HG03280 (cell line): ENCODE results near the gene RCC2.
"Not testable (repeated sequence)": the region's sequence is repeated elsewhere in the genome, so short reads cannot be mapped to it uniquely, and the experiment has no call there.

ENCODE experiments used
- ATAC-seq: cut with Tn5 transposase; IDR thresholded peaks from one replicate; pipeline ENCODE4 v1.9.1; 2021; ENCODE audit warnings: mild to moderate bottlenecking, moderate library complexity; ENCODE audit not compliant: unreplicated experiment

Gene RCC2

DNA sequence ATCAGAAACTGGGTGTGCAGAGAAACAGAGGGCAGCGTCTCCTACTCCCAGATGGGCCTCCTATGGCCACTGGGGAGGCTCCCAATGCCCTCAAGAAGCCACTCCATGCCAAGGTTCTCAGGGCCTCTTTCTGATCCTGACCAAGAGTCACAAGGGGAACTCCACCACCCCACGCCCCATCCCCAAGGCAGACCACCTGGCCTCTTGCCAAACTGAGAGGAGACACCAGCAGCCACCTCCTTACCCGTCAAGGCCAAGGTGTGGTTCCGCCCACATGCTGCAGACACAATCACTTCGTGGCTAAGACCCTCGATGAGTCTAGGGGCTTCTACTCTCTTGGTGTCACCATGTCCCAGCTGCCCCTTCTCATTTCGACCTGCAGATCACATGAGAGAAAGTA, 17.0 kb downstream of the RCC2 start:
- no peak for ATAC-seq

DNA sequence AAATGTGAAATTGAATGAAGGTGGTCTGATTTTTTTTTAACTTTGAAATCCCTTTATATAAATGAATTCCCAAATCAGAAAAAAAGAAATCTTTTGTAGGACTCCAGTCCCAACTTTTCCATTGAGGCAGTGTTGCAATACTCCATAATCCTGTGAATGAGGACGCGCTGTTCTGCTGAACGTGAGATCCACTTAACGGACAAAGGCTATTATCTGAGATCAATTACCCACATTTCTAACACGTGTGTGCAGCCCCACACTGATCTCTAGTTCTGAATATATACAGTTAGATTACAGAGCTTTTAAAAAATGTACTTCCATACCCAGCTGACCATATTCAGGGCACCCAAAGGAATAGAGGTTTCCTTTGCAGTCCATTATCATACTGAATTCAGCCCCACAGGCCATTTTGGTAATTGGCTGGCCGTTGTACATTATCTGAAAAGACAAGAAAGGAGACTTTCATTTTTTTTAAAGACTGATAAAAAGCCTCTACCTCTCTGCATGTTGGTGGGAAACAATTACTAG, 19.0 kb downstream of the RCC2 start:
- ATAC-seq: no peak

GRCh38 chr1:17419626-17420328, 19.7 kb downstream of the RCC2 start:
- ATAC-seq: no peak

GRCh38 chr1:17416389-17416788, 23.1 kb downstream of the RCC2 start:
- ATAC-seq: no peak

- ATAC-seq: no peak
Observed at GRCh38 chr1:17414022-17414421, 25.5 kb downstream of the RCC2 start.

- ATAC-seq: no peak
Observed at GRCh38 chr1:17412093-17412870, 27.2 kb downstream of the RCC2 start.

DNA sequence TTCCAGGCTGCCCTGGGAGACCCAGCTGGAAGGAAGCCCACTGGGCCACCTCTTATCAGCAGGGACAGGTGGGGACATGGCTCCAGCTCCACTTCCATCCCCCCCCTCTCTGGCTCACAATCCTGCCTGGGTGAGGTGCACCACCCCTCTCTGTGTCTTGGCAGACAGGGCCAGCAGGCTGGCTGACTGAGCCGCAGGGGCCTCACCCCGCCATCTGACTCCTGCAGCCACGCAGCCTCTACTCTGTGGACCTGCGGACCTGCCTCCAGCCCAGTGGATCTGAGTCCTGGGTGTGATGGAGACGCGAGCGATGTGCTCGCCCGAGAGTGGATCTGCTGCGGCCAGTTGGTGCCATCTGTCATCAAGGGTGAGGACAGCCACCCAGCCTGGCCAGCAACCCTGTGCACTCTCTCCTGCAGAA, 30.1 kb downstream of the RCC2 start:
- no peak for ATAC-seq

DNA sequence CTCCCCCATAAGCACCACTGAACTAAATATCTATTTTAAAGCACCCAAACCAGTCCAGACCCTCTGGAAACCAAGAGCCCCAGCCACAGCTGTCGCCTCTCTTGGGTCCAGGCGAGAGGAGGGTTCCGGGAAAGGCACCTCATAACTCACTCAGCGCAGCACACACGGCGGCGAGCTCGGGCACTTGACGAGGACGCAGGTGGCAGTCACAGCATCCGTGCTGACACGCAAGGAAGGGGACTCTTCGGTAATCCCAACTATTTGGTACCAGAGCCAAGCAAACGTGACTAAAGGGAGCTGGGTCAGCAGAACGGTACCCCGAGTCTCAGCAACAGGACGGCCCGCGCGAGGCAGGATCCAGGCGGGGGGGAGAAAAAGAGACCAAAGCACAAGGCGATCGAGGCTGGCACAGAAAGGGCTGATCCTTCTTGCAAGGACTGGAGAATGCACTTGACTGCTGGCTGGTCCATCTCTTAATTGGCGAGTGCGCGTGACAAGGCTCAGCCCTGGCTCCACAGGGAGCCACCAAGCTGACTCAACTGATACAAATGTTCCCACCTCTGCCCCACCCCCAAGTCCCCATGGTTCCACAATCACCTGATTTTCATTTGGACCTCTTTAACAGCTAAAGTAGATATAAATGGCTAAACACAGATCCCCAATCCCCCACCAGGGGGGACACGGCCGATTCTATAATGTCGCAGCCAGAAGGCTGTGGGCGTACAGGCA, 31.5 kb downstream of the RCC2 start:
- not testable (repeated sequence) for ATAC-seq

- ATAC-seq: not testable (repeated sequence)
Observed at GRCh38 chr1:17406760-17407475, 32.6 kb downstream of the RCC2 start.

- ATAC-seq: no peak
Observed at GRCh38 chr1:17405898-17406759, 33.3 kb downstream of the RCC2 start.

DNA sequence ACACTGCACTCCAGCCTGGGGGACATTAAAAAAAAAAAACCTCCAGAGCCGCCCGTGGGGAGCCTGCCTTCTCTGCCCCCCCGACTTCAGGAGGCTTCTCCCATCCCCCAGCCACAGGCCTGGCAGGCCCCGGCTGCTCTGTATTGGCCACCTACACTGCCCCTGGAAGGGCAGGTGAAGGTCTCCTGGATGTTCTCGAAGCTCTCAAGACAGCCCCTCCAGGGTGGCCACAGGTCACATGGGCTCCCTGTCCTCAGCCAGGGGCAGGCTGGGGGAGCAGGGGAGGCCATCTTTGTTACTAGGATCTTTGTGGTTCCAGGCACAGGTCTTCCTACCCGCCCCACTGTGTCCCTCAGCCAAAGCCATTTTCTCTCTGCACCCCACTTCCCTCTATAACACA, 34.7 kb downstream of the RCC2 start:
- no peak for ATAC-seq

- no peak for ATAC-seq
Observed at GRCh38 chr1:17404034-17404684, 35.3 kb downstream of the RCC2 start.

GRCh38 chr1:17403081-17403480, 36.4 kb downstream of the RCC2 start:
- ATAC-seq: no peak

DNA sequence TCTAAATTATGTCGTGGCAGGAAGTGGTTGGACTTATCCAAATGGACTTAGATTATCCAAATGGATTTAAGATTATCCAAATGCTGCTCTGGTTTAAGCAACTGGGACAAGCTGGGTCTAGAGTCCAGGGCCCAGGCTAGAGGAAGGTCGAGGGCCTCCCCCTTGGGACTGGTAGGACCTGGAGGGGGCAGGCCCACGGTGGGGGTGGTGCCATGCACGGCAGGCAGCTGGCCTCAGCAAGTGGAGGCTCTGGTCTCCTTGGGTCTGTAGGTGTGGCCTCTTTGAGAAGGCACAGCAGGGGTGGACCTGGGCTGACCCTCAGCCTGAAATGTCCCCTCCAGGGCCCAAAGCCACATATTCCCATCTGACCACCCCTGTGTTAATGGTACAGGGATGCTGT, 37.6 kb downstream of the RCC2 start:
- no peak for ATAC-seq

DNA sequence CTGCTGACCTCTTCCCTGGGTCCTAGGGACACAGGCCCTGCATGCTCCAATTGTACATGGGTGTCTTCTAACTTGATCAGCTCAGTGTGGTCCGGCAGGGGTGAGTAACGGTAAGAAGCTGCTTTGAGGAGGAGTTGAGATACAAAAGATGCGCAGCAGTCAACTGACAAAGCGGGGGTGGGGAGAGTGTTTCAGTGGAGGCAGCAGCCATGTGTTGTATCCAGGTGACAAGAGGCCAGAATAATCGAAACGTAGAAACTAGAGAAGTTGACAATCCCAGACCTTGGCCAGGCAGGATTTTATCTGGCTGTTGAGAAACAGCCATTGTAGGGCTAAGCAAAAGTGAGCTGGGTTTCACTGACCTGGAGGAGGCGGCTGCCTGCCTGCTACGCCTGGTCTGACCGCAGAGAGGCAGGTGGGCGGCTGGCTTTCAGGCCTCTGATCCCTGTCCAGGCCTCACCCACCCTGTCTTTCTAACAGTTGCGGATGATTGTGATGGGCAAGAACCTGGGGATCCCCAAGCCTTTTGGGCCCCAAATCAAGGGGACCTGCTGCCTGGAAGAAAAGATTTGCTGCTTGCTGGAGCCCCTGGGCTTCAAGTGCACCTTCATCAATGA, 38.6 kb downstream of the RCC2 start:
- ATAC-seq: no peak

- no peak for ATAC-seq
Observed at GRCh38 chr1:17397910-17398695, 41.4 kb downstream of the RCC2 start.

DNA sequence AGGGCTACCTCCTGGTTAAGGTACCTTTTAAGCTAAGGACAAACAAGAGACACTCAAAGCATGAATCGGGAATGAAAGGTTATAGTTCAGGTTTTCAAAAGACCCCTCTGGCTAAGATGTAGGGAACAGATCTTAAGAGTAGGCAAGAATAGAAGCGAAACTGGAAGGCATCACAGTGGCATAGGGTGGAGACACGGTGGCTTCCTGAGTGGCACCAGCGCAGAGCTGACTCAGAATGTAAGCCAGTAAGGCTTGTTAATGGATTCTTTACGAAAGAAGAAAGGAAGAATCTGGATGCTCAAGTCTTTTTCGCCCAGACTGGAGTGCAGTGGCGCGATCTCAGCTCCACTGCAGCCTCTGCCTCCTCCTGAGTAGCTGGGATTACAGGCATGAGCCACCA, 46.2 kb downstream of the RCC2 start:
- ATAC-seq: no peak

DNA sequence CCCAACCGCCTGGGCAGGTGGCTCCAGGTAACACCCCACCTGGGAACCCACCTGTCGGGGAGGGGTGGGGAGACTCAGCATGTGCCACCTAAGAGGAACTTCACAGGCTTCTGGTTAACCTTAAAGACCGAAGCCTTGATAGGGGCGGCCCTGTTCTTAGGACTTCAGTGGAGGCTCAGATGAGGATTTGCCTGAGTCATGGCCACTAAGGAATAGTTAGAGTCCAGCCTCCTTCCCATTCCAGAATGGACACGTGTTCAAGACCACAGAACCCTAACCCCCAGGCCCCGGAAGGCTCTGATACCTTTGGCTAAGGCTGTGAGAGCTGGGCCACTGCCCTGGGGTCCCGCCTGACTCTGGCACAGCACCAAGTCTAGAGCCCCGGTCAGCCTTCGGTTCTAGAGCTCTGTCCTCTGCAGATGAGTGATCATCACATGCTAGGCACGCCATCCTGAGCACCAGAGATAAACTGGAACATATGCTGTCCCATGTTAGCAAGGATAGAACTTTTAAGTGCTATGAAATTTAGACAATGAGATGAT, 47.2 kb downstream of the RCC2 start:
- ATAC-seq: no peak
